COLO668 (cell line): ENCODE results near the gene SAMD11.

Experiments used
- DNase-seq: peaks from one replicate; lab custom pipeline; 2025; ENCODE audit not compliant: unreplicated experiment; lab: John Stamatoyannopoulos, UW

Gene SAMD11

GRCh38 chr1:992362-992761, 68.6 kb downstream of the SAMD11 start:
- DNase-seq: no peak

- no peak for DNase-seq
These were observed 69.8 kb downstream of the SAMD11 start for GRCh38 chr1:993379-993995.
